A673 (cell line): ENCODE measurements around the gene PNLIPRP2.

Source experiments
- CTCF ChIP-seq: fragments of 300-800, 200-600 bp; sonication (generic); conservative IDR thresholded peaks from 2 replicates; pipeline ENCODE4 v1.5.1; 2017; ENCODE audit warnings: low read depth, mild to moderate bottlenecking, antibody characterized with exemption, low read length, moderate library complexity, mixed read lengths
- EZH2 ChIP-seq: fragments of 200-600 bp; sonication (generic); IDR thresholded peaks from 2 replicates; pipeline ENCODE4 v1.6.1; 2017; ENCODE audit warnings: borderline replicate concordance, low read depth, mild to moderate bottlenecking, mixed read lengths, antibody characterized with exemption, low read length; ENCODE audit not compliant: poor library complexity, severe bottlenecking

GRCh38 chr10:116684781-116685180 is 64.0 kb downstream of the PNLIPRP2 start:
- TF ChIP-seq CTCF, result no peak
- no peak for TF ChIP-seq EZH2
